Measurements from ENCODE around the gene LGI4.
"Not testable (repeated sequence)": the region's sequence is repeated elsewhere in the genome, so short reads cannot be mapped to it uniquely, and the experiment has no call there.

LGI4 gene

DNA sequence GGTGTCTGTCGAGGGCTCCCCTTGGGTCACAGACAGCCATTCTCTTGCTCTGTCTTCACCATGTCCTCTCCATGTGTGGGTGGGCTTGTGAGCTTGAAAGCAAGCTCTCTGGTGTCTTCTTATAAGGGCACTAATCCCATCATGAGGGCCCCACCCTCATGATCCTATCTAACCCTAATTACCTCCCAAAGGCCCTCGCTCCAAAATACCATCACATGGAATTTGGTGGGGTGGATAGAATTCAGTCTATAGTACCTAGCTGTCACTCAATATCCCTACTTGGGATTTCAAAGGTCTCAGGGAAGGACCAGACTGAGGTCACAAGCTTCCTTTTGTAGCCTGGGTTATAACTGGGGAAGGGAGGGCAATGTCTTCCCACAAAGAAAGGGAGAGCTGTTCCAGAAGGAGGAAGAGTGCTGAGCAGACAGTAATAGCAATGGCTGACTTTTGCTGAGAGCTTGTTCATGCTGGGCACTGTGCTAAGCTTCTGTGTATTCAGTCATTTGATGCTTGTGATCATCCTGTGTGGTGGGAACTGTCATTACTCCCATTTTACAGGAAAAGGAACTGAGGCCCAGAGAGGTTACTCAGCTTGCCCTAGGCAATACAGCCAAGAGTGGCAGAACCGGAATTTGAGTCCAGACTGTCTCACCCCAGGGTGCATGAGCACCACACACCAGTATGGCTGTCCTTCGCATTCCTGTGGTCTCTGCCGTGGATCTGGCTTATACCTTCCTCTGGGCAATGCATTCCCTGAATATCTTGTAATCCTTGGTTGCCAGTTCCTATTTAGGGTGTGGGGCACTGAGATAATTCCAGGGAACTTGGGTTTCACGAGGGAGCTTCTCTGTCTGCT, 27.8 kb upstream of the LGI4 start:
- no peak for DNase-seq
- in situ Hi-C loops (cut with MboI; ENCODE audit: low pct_unique_long_range_greater_than_20kb, low sequenced_read_pairs): no loop called here

DNA sequence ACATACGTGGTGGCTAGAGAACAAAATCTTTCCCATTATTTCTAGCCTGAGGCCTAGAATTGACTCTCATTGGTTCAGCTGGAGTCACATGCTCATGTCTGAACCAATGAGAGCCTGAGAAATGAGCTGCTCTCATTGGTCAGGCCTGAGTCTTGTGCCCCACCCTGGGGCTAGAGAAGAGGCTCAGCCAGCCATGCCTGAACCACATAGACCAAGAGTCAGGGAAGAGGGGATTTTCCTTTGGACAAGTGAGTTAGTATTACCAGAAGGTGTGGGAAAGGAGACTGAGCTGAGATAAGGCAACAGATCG, 26.5 kb upstream of the LGI4 start:
- in situ Hi-C loops (cut with MboI; ENCODE audit: low pct_unique_long_range_greater_than_20kb, low sequenced_read_pairs): no loop called here

DNA sequence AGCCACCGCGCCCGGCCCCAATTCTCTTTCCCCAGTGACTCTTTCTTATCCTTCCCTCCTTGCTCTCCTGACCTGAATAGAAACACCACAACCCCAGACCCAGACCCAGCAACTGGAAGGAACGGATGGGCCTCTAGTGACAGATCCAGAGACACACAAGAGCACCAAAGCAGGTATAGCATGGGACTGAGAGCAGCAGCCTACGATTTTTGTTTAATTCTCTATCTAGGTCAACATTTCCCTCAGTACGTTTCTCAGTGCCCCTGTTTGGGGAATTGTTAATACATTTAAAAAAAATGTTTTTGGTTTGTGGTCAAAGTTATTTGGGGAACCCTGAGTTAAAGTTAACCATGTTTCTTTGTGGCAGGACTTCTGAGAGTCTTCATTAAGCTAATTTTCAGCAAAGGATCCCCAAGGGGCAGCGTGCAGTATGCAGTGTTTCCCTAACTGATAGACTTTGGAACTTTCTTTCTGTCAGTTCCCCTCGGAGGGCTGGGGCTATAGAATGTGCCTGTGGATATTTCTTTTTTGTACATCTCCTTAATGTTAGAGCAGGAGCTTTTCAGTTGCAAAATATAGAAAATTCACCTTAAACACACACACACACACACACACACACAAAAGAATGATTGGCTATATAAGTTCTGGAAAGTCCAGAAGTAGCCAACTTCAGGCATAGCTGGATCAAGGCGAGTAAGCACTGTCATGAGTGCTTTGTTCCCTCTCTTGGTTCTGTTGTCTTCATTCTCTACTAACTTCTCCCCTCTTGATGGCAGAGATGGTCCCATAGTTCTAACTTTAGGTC, 26.0 kb upstream of the LGI4 start:
- in situ Hi-C loops (cut with MboI; ENCODE audit: low pct_unique_long_range_greater_than_20kb, low sequenced_read_pairs): no loop called here

More for the DNA sequence above, 26.5 kb upstream of the LGI4 start:
- DNase-seq: no peak

DNA sequence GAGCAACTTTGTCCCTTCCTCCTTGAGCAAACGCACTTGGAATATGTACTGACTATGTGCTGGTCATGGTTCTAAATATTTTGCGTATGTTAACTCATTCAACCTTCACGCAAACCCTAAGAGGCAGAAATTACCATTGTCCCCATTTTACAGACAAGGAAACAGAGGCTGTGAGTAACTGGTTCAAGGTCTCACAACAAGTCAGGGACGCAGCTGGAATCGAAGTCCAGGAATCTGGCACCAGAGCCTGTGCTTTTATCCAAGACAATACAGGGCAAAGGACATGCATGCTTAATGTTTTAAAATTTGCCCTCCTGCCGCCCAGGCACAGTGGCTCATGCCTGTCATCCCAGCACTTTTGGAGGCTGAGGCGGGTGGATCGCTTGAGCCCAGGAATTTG, 24.7 kb upstream of the LGI4 start:
- DNase-seq: no peak
- in situ Hi-C loops (cut with MboI; ENCODE audit: low pct_unique_long_range_greater_than_20kb, low sequenced_read_pairs): no loop called here

More for the DNA sequence above, 26.0 kb upstream of the LGI4 start:
- no peak for DNase-seq

DNA sequence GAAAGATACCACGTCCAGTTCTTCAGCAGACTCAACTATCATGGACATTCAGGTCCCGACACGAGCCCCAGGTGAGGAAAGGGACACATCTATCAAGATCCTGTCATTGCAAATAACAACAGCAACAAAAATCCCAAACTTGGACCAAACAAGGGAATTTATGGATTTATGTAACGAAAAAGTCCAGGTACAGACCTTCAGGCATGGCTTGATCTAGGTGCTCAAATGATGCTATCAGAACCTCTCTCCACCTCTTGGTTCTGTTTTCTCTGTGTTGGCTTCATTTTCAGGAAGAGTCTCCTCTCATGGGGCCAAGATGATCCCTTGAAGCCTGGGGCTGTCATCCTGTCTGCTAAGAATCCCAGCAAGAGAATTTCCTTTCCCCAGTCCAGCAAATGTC, 22.6 kb upstream of the LGI4 start:
- no peak for DNase-seq
- in situ Hi-C loops (cut with MboI; ENCODE audit: low pct_unique_long_range_greater_than_20kb, low sequenced_read_pairs): no loop called here

DNA sequence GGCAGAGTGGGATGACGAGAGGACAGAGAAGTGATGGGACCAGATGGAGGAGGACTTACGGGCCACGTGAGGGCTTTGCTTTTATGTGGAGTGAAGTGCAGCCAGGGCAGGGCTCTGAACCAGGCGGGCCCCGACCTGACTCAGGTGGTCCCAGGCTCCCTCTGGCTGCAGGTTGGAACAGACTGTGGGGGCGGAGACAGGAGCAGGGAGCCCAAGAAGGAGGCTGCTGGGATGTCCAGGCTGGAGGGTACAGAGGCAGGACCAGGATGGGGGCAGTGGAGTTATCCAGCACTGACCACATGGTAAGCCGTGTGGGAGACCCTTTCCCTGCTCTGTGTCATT, 21.8 kb upstream of the LGI4 start:
- in situ Hi-C loops (cut with MboI; ENCODE audit: low pct_unique_long_range_greater_than_20kb, low sequenced_read_pairs): no loop called here
- DNase-seq: no peak

DNA sequence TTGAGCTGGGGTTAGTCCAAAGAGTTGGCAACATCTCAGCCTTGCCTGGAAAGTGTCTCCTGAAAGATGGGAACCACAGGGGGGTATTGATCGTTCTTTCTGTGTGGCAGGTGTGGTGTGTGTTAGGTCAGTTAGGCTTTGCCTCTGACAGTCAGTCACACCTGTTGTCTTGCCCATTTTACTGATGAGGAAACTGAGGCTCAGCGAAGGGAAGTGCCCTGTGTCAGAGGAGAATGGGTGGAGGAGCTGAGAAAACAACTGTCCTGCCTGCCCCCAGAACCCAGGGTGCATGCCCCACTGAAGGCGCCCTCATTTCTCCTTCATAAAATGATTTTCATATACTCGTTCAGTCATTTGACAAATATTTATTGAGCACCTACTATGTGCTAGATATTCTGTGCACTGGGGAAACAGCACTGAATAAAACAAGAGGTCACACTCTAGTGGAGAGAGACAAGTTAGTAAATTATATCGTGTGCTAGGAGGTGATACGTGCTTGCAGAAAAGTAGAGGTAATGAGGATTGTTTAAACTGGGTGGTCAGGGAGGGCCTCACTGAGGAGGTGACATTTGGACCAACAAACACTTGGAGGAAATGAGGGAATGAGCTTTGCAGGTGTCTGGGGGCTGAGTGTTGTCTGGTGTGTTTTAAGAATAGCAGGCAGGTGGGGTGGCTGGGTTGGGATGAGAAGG, 21.3 kb upstream of the LGI4 start:
- in situ Hi-C loops (cut with MboI; ENCODE audit: low pct_unique_long_range_greater_than_20kb, low sequenced_read_pairs): no loop called here
- no peak for DNase-seq

DNA sequence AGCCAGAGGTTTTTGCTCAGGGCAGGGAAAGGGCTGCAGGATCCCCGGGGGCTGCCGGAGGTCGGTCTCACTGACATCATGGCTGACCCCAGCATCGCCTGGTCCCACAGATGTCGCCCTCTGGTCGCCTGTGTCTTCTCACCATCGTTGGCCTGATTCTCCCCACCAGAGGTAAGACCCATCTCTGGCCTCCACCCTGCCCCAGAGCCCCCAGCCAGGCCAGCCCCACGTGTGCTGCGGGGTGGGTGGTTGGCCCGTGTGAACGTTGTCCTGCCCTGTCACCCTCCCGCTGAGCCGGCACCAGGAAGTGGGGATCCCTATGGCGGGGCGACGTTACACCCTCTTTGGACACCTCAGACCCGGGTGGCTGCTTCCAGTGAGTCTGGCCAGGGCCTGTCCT, 20.6 kb upstream of the LGI4 start:
- DNase-seq: no peak

DNA sequence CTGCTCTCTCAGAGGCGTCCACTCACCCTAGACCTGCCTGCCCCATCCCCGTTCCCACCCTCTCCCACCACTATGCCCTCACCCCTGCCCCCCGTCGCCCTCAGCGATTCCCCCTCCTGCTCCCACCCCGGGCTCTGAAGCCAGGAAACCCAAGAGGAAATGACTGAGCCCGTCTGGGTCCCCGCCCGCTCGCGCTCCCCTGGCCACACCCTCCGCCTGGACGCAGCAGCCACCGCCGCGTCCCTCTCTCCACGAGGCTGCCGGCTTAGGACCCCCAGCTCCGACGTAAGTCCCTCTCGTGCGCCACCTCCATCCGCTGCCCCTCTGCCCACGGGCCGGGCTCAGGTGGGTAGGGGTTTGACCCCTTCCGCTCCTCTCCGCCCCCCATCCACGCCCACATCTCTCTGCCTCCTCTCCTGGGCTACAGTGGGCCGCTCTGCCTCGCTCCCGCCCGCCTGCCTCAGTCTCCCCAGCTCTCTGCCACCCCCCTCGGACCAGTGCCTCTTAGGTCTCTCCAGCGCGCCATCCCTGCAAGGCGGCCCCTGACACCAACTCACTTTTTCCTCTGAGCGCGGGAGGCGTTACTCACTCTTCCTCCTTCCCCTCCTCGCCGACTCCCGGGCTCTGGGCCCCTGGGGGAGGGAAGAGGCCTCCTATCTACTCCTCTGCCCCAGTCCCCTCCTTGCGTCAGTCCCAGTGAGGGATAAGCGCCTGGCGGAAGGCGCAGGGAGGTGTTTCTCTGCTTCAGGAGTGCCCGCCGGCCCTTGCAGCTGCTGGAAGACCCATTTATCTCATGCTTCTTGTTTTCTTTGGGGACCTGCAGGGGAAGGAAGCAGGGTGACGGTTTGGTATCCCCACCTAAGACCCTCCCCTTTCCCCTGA, 19.9 kb upstream of the LGI4 start, which contains the start of gene FXYD5:
Gene FXYD5 (plus strand): TSS at position 211 of the 882 bp plus-strand sequence. CDS start 816 bp downstream, outside the sequence.
- in situ Hi-C loops (cut with MboI; ENCODE audit: low pct_unique_long_range_greater_than_20kb, low sequenced_read_pairs): no loop called here
- peak; percentile 84 for DNase-seq

More for the DNA sequence above, 20.6 kb upstream of the LGI4 start:
- in situ Hi-C loops (cut with MboI; ENCODE audit: low pct_unique_long_range_greater_than_20kb, low sequenced_read_pairs): no loop called here

DNA sequence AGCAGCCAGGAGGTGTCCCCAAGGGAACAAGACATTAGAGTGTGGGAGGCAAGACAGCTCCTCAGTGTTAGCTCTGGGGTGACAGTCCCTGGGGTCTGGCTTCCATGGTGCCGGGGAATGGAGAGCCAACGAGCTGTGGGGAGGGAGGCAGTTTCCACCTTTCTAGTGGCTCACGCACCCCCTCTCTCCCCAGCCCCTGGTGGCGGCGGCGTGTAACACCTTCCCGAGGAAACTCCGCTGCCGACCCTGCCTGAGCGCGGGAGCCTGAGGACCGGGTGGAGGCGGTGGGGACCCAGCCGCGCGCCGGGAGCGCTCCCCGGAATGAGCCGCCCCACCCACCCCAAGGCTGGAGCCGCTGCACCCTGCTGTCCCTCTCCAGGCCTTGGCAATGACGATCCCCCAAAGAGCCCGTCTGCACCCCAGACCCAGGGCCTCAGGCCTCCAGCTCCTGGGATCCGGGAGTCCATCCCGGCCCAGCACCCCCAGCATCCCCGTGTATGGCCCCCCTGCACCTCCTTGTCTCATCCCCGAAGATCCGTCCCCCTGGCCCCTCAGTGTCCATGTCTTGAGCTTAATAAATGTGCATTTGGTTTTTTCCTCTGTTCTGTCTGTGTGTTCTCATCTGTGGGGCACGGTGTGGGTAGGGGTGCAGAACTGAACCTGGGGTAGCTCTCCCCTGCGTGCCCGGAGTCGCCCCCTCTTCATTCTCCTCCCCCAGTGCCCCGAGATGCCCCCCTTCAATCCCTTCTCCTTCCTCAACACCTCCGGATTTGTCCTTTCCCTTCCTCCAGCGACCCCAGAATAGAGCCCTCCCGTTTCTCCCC, 19.1 kb upstream of the LGI4 start:
- DNase-seq: peak; percentile 64
- in situ Hi-C loops (cut with MboI; ENCODE audit: low pct_unique_long_range_greater_than_20kb, low sequenced_read_pairs): no loop called here

DNA sequence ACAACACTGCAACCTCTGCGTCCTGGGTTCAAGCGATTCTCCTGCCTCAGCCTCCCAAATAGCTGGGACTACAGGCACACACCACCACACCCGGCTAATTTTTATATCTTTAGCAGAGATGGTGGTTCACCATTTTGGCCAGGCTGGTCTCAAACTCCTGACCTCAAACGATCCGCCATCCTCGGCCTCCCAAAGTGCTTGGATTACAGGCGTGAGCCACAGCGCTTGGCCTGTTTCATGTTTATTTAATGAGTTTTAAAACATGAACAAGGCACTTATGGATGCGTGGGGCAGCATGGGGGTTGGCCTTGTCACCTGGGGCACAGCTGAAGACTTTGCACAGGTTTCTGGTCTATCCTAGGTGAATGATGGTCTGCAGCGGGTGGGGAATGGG, 18.3 kb upstream of the LGI4 start:
- in situ Hi-C loops (cut with MboI; ENCODE audit: low pct_unique_long_range_greater_than_20kb, low sequenced_read_pairs); DNase-seq: not testable (repeated sequence)

DNA sequence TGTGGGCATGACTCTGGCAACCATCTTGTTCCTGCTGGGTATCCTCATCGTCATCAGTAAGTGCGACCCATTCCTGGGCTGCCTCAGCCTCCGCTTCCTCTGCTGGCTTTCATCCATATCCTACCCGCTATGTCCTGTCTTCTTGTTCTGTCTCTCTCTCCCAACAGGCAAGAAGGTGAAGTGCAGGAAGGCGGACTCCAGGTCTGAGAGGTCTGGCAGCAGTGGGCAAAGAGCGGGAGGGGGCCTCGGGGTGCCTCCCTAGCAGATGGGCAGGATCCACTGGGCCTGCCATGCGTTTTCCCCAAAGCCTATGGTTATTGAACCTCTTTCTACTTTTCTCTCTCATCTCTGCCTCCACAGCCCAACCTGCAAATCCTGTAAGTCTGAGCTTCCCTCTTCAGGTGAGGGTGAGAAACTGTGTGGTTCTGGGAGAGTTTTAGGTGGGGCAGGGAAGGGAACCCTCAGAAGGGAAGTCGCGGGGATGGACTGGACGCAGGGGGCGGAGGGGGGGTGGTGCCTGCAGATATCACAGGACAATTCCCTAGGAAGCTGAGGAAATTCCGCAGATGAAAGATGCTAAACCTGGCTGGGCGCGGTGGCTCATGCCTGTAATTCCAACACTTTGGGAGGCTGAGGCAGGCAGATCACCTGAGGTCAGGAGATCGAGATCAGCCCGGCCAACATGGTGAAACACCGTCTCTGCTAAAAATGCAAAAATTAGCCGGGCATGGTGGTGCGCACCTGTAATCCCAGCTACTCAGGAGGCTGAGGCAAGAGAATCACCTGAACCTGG, 16.6 kb upstream of the LGI4 start:
- DNase-seq: no peak
- in situ Hi-C loops (cut with MboI; ENCODE audit: low pct_unique_long_range_greater_than_20kb, low sequenced_read_pairs): no loop called here

DNA sequence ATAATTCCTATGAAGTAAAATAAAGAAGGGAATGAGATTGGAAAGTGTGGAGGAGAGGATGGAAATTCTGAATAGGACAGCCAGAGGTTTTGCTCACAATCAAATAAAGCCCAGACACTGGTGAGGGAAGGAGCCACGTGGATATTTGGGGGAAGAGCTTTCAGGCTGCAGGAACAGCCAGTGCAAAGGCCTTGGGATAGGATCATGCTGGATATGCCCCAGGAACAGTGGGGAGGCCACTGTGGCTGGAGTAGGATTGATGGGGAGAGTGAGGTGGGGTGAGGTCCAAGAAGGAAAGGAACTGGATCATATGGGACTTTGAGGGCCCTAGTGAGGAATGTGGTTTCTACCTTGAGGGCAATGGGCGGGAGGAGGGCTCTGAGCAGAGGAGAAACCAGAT, 15.6 kb upstream of the LGI4 start:
- in situ Hi-C loops (cut with MboI; ENCODE audit: low pct_unique_long_range_greater_than_20kb, low sequenced_read_pairs): no loop called here
- no peak for DNase-seq

DNA sequence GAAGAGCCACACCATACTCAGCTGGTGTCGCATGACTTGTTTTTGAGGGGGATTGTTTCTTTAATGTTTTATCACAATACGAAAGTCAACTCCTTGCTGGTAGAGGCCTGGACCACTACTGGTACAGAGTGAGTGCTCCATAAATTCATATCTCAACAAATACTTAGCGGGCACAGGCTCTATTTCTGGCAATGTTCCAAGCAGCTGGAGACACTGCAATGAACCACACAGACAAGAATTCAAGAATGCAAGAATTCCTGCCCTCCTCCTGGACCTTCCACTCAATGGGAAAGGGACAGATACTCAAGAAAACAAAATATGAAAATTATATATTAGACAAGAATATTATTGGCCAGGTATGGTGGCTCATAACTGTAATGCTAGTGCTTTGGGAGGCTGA, 14.6 kb upstream of the LGI4 start:
- in situ Hi-C loops (cut with MboI; ENCODE audit: low pct_unique_long_range_greater_than_20kb, low sequenced_read_pairs): no loop called here
- no peak for DNase-seq

DNA sequence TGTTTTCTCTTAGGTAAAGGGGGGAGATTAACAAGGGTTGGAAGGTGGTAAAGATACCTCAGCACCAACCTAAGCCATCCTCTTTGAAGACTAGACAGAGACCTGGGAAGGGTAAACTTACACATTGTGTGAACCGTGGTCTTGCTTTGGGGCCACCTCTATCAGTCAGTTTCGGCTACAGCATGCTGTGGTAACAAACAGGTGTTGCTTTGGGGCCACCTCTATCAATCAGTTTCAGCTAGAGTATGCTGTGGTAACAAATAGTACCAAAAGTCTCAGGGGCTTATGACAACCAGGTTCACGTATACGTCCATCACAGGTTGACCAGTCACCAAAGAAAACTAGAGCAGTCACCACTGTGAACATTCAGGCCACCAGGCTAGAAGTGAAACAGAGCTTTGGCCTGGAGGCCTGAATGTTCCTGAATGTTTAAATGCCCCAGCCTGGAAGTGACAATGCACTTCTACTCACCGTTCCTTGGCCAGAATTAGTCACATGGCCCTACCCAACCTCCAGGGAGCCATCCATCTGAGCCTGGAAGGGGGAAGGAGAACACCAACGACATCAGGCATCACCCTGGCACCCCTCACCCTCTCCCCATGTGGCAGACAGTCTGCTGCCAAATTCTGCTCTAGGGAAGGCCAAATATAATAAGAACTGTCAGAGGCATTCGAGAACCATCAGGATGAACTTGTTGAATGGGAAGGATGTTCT, 12.0 kb upstream of the LGI4 start:
- in situ Hi-C loops (cut with MboI; ENCODE audit: low pct_unique_long_range_greater_than_20kb, low sequenced_read_pairs): no loop called here
- no peak for DNase-seq

DNA sequence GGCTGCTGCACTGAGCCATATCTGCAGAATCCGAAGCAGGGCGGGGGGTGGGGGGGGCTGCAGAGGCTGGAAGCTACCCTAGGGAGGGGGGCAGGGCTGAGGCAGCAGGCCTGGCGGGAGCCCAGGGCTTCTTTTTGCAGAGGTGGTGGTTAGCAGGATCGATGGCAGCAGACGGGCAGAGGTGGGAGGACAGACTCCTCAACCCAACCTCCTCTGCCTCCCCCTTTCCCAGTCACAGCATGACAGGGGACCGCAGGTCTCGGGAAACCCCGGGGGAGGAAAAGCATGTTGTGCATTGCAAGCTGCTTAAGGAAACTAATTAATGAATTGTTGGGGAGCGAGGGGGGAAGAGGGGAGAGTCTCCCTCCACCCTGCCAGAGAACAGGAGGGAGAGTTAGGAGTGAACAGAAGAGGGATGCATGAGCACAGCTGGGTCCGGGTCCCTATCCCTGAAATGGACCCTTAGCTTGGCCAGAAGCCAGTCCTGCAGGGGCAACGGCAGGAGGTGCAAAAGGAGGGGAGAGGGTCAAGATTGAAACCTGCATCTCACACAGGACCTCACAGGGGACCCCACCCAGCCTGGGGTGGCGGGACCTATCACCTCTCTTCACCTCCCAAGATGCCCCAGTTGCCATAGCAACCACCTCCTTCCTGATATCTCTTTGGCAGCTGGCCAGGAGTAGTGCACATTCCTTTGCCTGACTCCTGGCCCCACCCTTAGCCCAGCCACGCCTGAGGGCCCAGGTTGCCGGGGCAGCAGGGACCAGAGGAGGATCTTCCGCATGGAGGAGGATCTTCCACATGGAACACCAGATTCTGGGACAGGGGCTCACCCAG, 10.0 kb upstream of the LGI4 start:
- in situ Hi-C loops (cut with MboI; ENCODE audit: low pct_unique_long_range_greater_than_20kb, low sequenced_read_pairs): no loop called here
- peak; percentile 50 for DNase-seq
